ENCODE measurements around the gene KPTN. TPM values are rescaled to one million over a fixed set of nuclear protein-coding genes. Genes with fewer than 3 reads are reported as not detected.

KPTN gene
- total and polyA plus RNA-seq, 2 of the 13 experiments (the other 11 are each of a cell fraction or from before 2014, with no cell fraction given), result 9.1 to 13.3 TPM

DNA sequence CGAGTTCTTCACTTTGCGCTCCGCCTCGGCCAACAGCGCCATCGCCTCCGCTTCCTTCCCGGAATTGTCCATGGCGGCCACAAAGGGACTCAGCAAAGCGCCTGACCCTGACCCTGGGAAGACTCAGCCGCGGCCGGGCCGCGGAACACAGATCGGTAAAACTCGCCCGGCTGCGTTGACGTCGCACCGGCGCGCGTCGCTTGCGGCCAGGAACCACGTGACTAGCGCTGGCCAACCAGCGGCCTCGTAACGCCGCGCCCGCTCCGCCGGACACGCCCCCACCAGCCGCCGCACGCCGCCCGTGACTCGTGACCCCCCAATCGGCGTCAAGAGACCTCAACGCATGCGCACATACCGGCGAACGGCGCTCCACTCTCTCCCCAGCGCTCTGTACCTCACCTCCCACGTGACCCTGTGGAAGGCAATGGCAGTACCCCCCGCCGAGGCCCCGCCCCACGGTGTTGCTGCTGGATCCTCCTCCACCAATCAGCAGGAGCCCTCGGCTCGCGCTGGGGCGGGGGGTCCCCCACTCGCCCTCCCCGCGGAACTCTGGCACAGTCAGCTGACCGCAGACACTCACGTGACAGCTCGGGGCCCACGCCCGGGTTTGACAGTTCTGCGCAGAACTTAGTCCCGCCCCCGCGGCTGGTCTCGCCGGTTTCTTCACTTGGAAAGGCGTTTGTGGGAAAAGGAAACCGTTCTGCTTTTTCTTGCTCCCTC lies 31.0 kb upstream of the KPTN start, which contains the start of gene NAPA (continued):
- TF ChIP-seq EED (CRISPR knock-in tag; IDR thresholded peaks at IDR 0.05) (no peak; the same call in 1 of the 2 replicates), ZNF431 (CRISPR knock-in tag; IDR thresholded peaks at IDR 0.05; ENCODE audit: borderline replicate concordance, low read depth) (no peak), KLF16 (CRISPR knock-in tag; IDR thresholded peaks at IDR 0.05) (peak in 1 of 2 experiments; percentile 81; a peak in 1 of 4 replicates), SPEN (CRISPR knock-in tag; IDR thresholded peaks at IDR 0.05; ENCODE audit: low read depth) (peak; percentile 90), ZNF510 (CRISPR knock-in tag; IDR thresholded peaks at IDR 0.05; ENCODE audit: low read depth) (0 out of 2 replicates have a peak, but pooled peaks have one; percentile 21), ZNF788 (CRISPR knock-in tag; IDR thresholded peaks at IDR 0.05; ENCODE audit: borderline replicate concordance) (peak; percentile 79; the same call in 1 of the 2 replicates), SIN3B (IDR thresholded peaks at IDR 0.05; ENCODE audit: low read length) (0 out of 2 replicates have a peak, but pooled peaks have one; percentile 29), ZNF598 (CRISPR knock-in tag; IDR thresholded peaks at IDR 0.05; ENCODE audit: borderline replicate concordance) (peak; percentile 63; the same call in 1 of the 2 replicates), ZNF652 (CRISPR knock-in tag; IDR thresholded peaks at IDR 0.05; ENCODE audit: borderline replicate concordance, low read depth) (no peak), SNAPC2 (CRISPR knock-in tag; IDR thresholded peaks at IDR 0.05) (no peak), CEBPB (IDR thresholded peaks at IDR 0.05; ENCODE audit: borderline replicate concordance, low read depth, low read length) (no peak), RFX1 (IDR thresholded peaks at IDR 0.05) (0 out of 2 replicates have a peak, but pooled peaks have one; percentile 6)
- TF ChIP-seq, protein P1, sequence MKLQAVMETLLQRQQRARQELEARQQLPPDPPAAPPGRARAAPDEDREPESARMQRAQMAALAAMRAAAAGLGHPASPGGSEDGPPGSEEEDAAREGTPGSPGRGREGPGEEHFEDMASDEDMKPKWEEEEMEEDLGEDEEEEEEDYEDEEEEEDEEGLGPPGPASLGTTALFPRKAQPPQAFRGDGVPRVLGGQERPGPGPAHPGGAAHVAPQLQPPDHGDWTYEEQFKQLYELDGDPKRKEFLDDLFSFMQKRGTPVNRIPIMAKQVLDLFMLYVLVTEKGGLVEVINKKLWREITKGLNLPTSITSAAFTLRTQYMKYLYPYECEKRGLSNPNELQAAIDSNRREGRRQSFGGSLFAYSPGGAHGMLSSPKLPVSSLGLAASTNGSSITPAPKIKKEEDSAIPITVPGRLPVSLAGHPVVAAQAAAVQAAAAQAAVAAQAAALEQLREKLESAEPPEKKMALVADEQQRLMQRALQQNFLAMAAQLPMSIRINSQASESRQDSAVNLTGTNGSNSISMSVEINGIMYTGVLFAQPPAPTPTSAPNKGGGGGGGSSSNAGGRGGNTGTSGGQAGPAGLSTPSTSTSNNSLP (IDR thresholded peaks at IDR 0.05; ENCODE audit: low read depth, low read length), result no peak
- TF ChIP-seq, protein P2, sequence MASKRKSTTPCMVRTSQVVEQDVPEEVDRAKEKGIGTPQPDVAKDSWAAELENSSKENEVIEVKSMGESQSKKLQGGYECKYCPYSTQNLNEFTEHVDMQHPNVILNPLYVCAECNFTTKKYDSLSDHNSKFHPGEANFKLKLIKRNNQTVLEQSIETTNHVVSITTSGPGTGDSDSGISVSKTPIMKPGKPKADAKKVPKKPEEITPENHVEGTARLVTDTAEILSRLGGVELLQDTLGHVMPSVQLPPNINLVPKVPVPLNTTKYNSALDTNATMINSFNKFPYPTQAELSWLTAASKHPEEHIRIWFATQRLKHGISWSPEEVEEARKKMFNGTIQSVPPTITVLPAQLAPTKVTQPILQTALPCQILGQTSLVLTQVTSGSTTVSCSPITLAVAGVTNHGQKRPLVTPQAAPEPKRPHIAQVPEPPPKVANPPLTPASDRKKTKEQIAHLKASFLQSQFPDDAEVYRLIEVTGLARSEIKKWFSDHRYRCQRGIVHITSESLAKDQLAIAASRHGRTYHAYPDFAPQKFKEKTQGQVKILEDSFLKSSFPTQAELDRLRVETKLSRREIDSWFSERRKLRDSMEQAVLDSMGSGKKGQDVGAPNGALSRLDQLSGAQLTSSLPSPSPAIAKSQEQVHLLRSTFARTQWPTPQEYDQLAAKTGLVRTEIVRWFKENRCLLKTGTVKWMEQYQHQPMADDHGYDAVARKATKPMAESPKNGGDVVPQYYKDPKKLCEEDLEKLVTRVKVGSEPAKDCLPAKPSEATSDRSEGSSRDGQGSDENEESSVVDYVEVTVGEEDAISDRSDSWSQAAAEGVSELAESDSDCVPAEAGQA (IDR thresholded peaks at IDR 0.05; ENCODE audit: low read depth), result peak; percentile 71; the same call in 1 of the 2 replicates
- TF ChIP-seq, protein P2 (CRISPR knock-in tag; IDR thresholded peaks at IDR 0.05; ENCODE audit: borderline replicate concordance), result no peak
- TF ChIP-seq, protein P3, sequence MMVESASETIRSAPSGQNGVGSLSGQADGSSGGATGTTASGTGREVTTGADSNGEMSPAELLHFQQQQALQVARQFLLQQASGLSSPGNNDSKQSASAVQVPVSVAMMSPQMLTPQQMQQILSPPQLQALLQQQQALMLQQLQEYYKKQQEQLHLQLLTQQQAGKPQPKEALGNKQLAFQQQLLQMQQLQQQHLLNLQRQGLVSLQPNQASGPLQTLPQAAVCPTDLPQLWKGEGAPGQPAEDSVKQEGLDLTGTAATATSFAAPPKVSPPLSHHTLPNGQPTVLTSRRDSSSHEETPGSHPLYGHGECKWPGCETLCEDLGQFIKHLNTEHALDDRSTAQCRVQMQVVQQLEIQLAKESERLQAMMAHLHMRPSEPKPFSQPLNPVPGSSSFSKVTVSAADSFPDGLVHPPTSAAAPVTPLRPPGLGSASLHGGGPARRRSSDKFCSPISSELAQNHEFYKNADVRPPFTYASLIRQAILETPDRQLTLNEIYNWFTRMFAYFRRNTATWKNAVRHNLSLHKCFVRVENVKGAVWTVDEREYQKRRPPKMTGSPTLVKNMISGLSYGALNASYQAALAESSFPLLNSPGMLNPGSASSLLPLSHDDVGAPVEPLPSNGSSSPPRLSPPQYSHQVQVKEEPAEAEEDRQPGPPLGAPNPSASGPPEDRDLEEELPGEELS (CRISPR knock-in tag; IDR thresholded peaks at IDR 0.05), result peak; percentile 70
- TF ChIP-seq, protein P4, sequence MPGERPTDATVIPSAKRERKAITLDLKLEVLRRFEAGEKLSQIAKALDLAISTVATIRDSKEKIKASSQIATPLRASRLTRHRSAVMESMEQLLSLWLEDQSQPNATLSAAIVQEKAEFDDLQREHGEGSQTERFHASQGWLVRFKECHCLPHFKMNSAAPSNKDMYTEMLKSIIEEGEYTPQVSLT (CRISPR knock-in tag; IDR thresholded peaks at IDR 0.05; ENCODE audit: borderline replicate concordance, low read depth), result no peak
- TF ChIP-seq, protein P5, sequence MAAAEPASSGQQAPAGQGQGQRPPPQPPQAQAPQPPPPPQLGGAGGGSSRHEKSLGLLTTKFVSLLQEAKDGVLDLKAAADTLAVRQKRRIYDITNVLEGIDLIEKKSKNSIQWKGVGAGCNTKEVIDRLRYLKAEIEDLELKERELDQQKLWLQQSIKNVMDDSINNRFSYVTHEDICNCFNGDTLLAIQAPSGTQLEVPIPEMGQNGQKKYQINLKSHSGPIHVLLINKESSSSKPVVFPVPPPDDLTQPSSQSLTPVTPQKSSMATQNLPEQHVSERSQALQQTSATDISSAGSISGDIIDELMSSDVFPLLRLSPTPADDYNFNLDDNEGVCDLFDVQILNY (CRISPR knock-in tag; conservative IDR thresholded peaks at IDR 0.05), result no peak
